Measurements from ENCODE around the gene DCDC2. TPM values are rescaled to one million over a fixed set of nuclear protein-coding genes. Genes with fewer than 3 reads are reported as not detected.

The DCDC2 gene
- total RNA-seq, 1 donor from 2014 or later = 5.5 TPM

DNA sequence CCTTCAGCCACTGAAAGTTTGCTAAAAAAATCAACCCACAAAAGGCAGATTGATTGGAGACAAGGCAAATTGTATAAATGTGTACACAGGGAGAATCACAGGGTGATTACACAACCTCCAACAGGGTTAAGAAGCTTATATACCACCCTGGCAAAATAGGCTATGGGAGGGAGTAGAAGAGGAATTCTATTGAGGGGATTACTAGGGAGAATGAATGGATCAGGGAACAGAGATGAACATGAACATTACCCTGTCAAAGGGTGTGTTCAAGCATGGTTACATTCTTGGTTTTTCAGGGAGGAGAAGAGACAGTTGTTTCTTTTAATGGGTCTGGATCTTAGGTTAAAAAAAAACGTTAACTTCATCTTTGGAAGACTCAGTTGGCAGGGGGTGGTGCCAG, 39.8 kb upstream of the DCDC2 start:
- peaks cover 5% of the 10 kb centered on the region for H3K9me3 Mint-ChIP-seq
- peaks cover 13% of the 10 kb centered on the region for H3K4me1 Mint-ChIP-seq (ENCODE audit: unreplicated experiment)
- TF ChIP-seq, protein P1, sequence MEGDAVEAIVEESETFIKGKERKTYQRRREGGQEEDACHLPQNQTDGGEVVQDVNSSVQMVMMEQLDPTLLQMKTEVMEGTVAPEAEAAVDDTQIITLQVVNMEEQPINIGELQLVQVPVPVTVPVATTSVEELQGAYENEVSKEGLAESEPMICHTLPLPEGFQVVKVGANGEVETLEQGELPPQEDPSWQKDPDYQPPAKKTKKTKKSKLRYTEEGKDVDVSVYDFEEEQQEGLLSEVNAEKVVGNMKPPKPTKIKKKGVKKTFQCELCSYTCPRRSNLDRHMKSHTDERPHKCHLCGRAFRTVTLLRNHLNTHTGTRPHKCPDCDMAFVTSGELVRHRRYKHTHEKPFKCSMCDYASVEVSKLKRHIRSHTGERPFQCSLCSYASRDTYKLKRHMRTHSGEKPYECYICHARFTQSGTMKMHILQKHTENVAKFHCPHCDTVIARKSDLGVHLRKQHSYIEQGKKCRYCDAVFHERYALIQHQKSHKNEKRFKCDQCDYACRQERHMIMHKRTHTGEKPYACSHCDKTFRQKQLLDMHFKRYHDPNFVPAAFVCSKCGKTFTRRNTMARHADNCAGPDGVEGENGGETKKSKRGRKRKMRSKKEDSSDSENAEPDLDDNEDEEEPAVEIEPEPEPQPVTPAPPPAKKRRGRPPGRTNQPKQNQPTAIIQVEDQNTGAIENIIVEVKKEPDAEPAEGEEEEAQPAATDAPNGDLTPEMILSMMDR (conservative IDR thresholded peaks at IDR 0.05) = no peak

DNA sequence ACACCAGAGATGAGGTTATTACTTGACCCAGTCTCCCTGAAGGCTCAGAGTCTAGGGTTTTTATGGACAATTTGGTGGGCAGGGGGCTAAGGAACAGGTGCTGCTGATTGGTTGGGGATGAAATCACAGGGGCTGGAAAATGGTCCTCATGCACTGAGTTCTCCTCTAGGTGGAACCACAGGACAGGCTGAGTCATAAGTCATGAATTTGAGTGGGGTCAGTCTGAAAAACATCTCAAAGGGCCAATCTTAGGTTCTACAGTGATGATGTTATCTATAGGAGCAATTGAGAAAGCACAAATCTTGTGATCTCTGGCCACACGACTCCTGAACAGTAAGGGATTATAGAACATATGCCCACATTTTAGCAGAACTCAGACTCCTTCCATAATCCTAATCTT, 39.0 kb upstream of the DCDC2 start:
- no peak for DNase-seq (ENCODE audit: extremely low spot score, unreplicated experiment)
- peaks cover 4% of the 10 kb centered on the region for H3K36me3 Mint-ChIP-seq
- peaks cover 5% of the 10 kb centered on the region for H3K4me1 Mint-ChIP-seq (ENCODE audit: unreplicated experiment)
- no peak overlapping the region for H3K27ac Mint-ChIP-seq
- peaks cover 5% of the 10 kb centered on the region for H3K9me3 Mint-ChIP-seq
- H3K4me3 Mint-ChIP-seq = no peak overlapping the region
- TF ChIP-seq, protein P1 (conservative IDR thresholded peaks at IDR 0.05) = no peak
- H3K27me3 Mint-ChIP-seq = peaks cover 26% of the 10 kb centered on the region

More for the DNA sequence above, 39.8 kb upstream of the DCDC2 start:
- Mint-ChIP-seq H3K27me3 (peaks cover 26% of the 10 kb centered on the region), H3K27ac (no peak overlapping the region), H3K4me3 (no peak overlapping the region), H3K36me3 (peaks cover 4% of the 10 kb centered on the region)
- DNase-seq (ENCODE audit: extremely low spot score, unreplicated experiment) = no peak

DNA sequence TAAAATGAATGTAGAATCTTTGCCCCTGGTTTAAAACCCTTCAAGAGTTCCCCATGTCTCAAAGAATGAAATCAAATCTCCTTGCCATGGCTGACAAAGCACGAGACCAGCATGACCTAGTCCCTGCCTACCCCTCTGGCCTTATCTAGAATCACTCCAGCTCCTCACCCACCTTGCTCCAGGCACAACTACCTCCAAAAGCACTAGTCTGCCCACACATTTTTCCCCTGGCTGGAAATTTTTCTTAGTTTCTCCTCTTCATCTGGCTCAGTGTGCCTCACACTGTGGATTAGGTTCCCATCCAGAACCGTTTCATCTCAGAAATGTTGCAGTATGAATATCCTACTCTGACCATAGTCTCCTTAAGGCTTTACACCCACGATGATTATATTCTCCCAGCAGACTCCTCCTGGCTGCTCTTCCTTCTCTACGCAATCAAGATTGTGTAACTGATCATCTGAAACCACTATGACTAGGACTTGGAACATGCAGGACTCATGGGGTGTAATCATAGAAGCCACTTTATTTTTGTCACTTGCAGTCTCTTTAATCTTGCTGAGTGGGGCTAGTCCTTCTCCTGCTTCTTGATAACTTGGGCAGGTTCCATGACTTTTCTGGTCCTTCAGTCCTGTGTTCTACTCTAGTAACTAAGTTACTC, 37.0 kb upstream of the DCDC2 start:
- peaks cover 15% of the 10 kb centered on the region for H3K27me3 Mint-ChIP-seq

DNA sequence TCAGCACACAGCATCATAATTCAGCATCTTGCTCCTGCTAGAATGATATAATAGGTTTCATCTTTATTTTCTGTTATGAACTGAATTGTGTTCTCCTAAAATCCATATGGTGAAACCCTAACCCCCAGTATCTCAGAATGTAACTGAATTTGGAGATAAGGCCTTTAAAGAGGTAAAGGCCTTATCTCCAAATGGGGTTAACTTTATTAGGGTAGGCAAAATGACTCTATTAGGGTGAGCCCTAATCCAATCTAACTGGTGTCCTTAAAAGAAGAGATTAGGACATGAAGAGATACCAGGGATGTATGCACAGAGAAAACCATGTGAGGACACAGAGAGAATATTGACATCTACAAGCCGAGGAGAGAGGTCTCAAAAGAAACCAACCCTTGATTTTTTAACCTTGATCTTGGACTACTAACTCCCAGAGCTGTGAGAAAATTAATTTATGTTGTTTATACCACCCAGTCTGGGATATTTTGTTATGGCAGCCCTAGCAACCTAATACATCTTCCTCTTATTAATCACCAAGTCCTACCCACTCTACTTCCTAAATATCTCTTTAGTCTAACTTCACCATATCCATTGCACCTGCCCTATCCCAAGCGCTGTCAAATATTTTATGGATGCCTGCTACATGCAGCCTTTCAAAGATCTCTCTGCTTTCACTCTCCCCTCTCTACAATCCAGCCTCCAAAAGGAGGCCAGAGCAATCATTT, 36.4 kb upstream of the DCDC2 start:
- Mint-ChIP-seq H3K4me3 (no peak overlapping the region), H3K36me3 (no peaks in the 10 kb centered on the region), H3K4me1 (ENCODE audit: unreplicated experiment) (no peaks in the 10 kb centered on the region), H3K27ac (no peak overlapping the region), H3K27me3 (peaks cover 8% of the 10 kb centered on the region), H3K9me3 (peaks cover 5% of the 10 kb centered on the region)
- DNase-seq (ENCODE audit: extremely low spot score, unreplicated experiment) = no peak
- TF ChIP-seq, protein P1 (conservative IDR thresholded peaks at IDR 0.05) = no peak

More for the DNA sequence above, 37.0 kb upstream of the DCDC2 start:
- Mint-ChIP-seq H3K4me3 (no peak overlapping the region), H3K4me1 (ENCODE audit: unreplicated experiment) (no peaks in the 10 kb centered on the region), H3K27ac (no peak overlapping the region), H3K36me3 (peaks cover 4% of the 10 kb centered on the region), H3K9me3 (peaks cover 5% of the 10 kb centered on the region)
- no peak for DNase-seq (ENCODE audit: extremely low spot score, unreplicated experiment)
- TF ChIP-seq, protein P1 (conservative IDR thresholded peaks at IDR 0.05) = no peak

DNA sequence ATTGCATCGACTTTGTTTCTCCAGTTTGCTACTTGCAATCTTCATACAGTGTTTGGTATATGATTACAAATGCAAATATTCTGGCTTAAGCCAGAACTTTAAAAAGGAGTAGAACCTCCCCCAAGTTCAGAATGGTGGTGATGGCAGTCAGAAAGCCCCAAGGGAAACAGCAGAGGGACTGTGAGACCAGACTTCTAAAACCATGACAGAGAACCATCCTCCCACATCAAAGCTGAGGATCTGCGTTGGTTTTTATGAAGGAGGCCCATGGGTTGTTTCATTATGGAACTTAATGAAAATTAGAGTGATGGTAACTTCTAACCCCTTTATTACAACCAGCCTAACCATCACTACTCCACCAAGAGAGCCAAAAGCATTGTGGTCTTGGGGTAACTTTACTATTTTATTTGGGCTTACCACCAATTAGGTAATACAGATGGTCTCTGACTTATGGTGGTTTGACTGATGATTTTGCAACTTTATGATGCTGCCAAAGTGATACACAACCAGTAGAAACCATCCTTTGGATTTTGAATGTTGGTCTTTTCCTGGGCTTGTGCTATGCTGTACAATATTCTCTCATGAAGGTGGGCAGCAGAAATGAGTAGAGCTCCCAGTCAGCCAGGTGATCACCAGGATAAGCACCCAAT, 34.0 kb upstream of the DCDC2 start:
- no peak overlapping the region for H3K4me3 Mint-ChIP-seq
- no peak overlapping the region for H3K27ac Mint-ChIP-seq
- TF ChIP-seq, protein P1 (conservative IDR thresholded peaks at IDR 0.05) = no peak
- peaks cover 6% of the 10 kb centered on the region for H3K4me1 Mint-ChIP-seq (ENCODE audit: unreplicated experiment)
- no peaks in the 10 kb centered on the region for H3K36me3 Mint-ChIP-seq
- DNase-seq (ENCODE audit: extremely low spot score, unreplicated experiment) = no peak
- H3K27me3 Mint-ChIP-seq = no peaks in the 10 kb centered on the region
- peaks cover 5% of the 10 kb centered on the region for H3K9me3 Mint-ChIP-seq
